ENCODE data around the gene RNH1.
A peak's percentile ranks its signal among the peaks of the same experiment; 100 is the strongest.

The RNH1 gene

DNA sequence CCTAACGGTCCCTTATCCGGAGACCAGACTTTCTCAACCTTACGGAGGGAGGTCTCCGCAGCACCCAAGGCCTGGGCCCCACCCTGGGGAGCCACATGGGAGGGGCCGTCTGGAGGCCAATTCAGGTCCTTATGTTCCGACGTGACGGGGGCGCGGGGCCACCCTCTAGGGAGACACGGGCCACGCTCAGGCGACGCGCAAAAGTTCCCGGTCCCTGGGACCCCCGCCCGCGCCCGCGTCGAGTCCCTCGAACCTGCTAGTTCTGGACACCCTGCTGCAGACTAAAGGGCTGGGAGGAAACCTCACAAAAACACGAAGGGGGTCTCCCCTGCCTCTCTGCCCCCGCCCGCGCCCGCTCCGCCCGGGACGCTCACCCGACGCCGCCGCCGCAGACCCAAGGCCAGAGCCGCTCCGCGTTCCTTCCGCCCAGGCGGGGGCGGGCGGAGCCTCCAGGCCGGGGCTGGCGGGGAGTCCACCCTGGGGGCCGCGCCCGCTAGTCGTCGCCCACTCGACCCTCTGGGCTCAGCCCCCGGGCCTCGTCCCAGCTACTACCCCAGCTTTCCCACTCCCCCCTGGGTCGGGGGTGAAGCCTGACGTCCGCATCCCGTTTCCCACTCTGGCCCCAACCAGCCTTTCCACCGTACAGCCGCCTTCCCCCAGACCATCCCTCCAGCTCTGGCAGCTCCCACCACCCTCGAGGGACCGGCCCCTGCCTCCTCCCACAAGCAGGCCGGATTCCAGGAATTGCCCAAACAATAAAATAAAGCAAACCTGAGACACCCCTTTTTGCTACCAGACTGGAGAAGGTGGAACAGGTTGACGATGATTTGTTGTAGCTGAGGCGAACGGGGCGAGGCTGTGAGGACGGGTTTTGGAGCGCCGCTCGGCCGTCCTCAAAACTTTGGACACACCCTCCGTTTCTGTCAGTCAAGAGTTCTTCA is 2.7 kb downstream of the RNH1 start:
- Histone ChIP-seq H3K4me1 (ENCODE audit: insufficient read depth, low read length, poor library complexity, severe bottlenecking) (peaks cover 9% of the 10 kb centered on the region), H3K79me2 (ENCODE audit: insufficient read depth, low read length) (peaks cover 40% of the 10 kb centered on the region), H3K9me3 (ENCODE audit: insufficient read depth, low read depth, low read length) (no peaks in the 10 kb centered on the region), H3K36me3 (ENCODE audit: insufficient read depth, low read length) (peaks cover 14% of the 10 kb centered on the region; the same call in 1 of the 2 replicates), H3K9ac (ENCODE audit: low read depth, low read length, poor library complexity, severe bottlenecking) (peak overlapping the region; percentile 97), H3K4me2 (ENCODE audit: low read depth, low read length, poor library complexity, severe bottlenecking) (peak overlapping the region; percentile 95), H2AFZ (ENCODE audit: low read length) (no peak overlapping the region), H4K20me1 (ENCODE audit: insufficient read depth, low read length, poor library complexity, severe bottlenecking) (peaks cover 13% of the 10 kb centered on the region), H3F3A (ENCODE audit: low read depth) (peaks cover 5% of the 10 kb centered on the region; the same call in 1 of the 2 replicates), H3K27me3 (ENCODE audit: insufficient read depth, low read length, poor library complexity, severe bottlenecking) (no peaks in the 10 kb centered on the region), H3K4me3 (ENCODE audit: low read length, poor library complexity, severe bottlenecking) (peak overlapping the region; percentile 100), H3K9me2 (replicated peaks; ENCODE audit: low read depth, low read length) (no peaks in the 10 kb centered on the region)
- no peak for TF ChIP-seq EZH2phosphoT487 (IDR thresholded peaks at IDR 0.05; ENCODE audit: borderline replicate concordance)

DNA sequence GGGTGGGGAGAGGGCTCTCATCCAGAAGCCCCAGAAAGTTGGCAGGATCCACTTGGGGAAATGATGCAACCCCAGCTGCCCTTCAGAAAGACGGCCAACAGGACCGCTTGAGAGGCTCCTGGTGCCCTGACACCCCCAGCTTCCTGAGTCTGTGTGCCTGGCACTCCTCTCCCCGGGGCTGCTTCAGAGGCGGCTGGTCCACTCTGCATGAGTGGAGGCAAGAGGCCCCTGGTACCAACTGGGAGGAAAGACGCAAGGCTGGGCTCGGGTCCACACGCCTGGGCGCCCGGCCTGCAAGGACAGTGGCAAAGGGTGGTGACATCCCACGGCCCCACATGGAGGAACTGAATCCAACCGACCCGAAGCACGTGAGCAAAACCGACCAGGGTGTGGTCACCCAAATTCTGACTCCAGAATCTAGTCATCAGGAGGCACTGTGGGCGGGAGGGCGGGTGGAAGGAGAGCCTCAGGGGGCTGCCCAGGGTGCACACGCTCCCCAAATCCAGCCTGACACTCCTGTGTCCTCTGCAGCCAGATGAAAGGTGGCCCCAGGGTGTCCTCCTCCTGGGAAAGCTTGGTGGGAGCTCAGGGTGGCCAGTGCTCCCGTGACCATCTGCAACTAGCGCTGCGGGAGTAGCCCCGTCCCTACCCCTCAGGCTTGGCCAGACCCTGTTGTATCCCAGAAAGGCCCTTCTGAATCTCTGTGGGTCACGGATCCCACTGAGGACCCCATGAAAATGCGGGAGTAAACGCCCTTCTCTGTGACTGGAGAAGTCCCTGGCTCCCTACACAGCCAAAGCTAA is 3.7 kb downstream of the RNH1 start:
- H3K9me3 ChIP-seq (ENCODE audit: insufficient read depth, low read depth, low read length) = no peaks in the 10 kb centered on the region
- H3F3A ChIP-seq (ENCODE audit: low read depth) = peaks cover 5% of the 10 kb centered on the region; the same call in 1 of the 2 replicates
- no peak overlapping the region for H3K9ac ChIP-seq (ENCODE audit: low read depth, low read length, poor library complexity, severe bottlenecking)
- no peak overlapping the region for H2AFZ ChIP-seq (ENCODE audit: low read length)
- H3K36me3 ChIP-seq (ENCODE audit: insufficient read depth, low read length) = peaks cover 24% of the 10 kb centered on the region; the same call in 1 of the 2 replicates
- peaks cover 13% of the 10 kb centered on the region for H4K20me1 ChIP-seq (ENCODE audit: insufficient read depth, low read length, poor library complexity, severe bottlenecking)
- H3K4me1 ChIP-seq (ENCODE audit: insufficient read depth, low read length, poor library complexity, severe bottlenecking) = peaks cover 9% of the 10 kb centered on the region
- no peak overlapping the region for H3K4me2 ChIP-seq (ENCODE audit: low read depth, low read length, poor library complexity, severe bottlenecking)
- no peaks in the 10 kb centered on the region for H3K27me3 ChIP-seq (ENCODE audit: insufficient read depth, low read length, poor library complexity, severe bottlenecking)
- H3K79me2 ChIP-seq (ENCODE audit: insufficient read depth, low read length) = peaks cover 40% of the 10 kb centered on the region
- no peak overlapping the region for H3K4me3 ChIP-seq (ENCODE audit: low read length, poor library complexity, severe bottlenecking)
- TF ChIP-seq, protein P1, sequence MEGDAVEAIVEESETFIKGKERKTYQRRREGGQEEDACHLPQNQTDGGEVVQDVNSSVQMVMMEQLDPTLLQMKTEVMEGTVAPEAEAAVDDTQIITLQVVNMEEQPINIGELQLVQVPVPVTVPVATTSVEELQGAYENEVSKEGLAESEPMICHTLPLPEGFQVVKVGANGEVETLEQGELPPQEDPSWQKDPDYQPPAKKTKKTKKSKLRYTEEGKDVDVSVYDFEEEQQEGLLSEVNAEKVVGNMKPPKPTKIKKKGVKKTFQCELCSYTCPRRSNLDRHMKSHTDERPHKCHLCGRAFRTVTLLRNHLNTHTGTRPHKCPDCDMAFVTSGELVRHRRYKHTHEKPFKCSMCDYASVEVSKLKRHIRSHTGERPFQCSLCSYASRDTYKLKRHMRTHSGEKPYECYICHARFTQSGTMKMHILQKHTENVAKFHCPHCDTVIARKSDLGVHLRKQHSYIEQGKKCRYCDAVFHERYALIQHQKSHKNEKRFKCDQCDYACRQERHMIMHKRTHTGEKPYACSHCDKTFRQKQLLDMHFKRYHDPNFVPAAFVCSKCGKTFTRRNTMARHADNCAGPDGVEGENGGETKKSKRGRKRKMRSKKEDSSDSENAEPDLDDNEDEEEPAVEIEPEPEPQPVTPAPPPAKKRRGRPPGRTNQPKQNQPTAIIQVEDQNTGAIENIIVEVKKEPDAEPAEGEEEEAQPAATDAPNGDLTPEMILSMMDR (conservative IDR thresholded peaks at IDR 0.05; ENCODE audit: low read length) = no peak
- TF ChIP-seq EZH2phosphoT487 (IDR thresholded peaks at IDR 0.05; ENCODE audit: borderline replicate concordance) = no peak
- no peaks in the 10 kb centered on the region for H3K9me2 ChIP-seq (replicated peaks; ENCODE audit: low read depth, low read length)

DNA sequence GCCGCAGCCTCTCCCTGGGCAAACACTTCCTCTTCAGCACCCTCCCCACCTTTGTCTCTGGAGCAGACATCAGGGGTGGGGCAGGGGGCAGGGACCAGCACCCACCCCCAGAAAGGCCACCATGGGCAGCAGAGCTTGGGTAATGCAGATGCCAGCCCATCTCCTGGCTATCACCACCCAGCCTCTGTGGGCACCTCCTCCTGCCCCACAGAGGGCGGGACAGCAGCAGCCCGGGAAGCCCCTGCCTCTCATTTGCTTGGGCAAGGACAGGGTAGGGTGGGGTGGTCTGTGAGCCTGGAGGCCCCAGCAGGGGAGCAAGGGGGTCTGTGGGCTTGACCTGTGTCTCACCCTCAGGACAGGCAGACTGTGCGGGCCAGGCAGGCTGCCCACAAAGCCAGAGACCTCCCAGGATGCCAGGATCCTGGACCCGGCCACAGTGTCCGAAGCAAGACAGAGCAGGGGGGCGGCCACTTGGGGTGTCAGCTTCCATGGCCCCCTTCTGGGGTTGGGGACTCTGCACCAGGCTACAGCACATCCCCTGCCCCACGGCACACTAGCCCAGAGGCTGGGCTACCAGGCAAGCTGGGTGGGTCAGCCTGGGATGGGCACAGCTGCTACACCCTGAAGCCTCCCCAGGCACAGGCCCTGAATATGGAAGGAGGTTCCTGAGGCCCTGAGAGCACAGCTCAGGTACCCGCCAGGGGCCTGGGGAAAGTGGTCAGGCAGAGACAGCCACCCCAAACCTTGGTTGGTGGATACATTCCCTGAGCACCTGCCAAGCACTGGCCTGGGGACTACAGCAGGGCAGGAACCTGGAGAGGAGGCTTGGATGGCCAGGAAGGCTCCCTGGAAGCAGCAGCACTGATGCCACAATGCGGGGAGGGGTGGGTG is 4.5 kb downstream of the RNH1 start:
- TF ChIP-seq, protein P1 (conservative IDR thresholded peaks at IDR 0.05; ENCODE audit: low read length) = no peak
- TF ChIP-seq EZH2phosphoT487 (IDR thresholded peaks at IDR 0.05; ENCODE audit: borderline replicate concordance) = no peak
- Histone ChIP-seq H2AFZ (ENCODE audit: low read length) (no peak overlapping the region), H3F3A (ENCODE audit: low read depth) (peaks cover 2% of the 10 kb centered on the region; the same call in 1 of the 2 replicates), H3K36me3 (ENCODE audit: insufficient read depth, low read length) (peaks cover 32% of the 10 kb centered on the region; the same call in 1 of the 2 replicates), H3K4me3 (ENCODE audit: low read length, poor library complexity, severe bottlenecking) (no peak overlapping the region), H3K9me3 (ENCODE audit: insufficient read depth, low read depth, low read length) (no peaks in the 10 kb centered on the region), H3K9me2 (replicated peaks; ENCODE audit: low read depth, low read length) (no peaks in the 10 kb centered on the region), H3K27me3 (ENCODE audit: insufficient read depth, low read length, poor library complexity, severe bottlenecking) (no peaks in the 10 kb centered on the region), H3K4me1 (ENCODE audit: insufficient read depth, low read length, poor library complexity, severe bottlenecking) (peaks cover 9% of the 10 kb centered on the region), H3K4me2 (ENCODE audit: low read depth, low read length, poor library complexity, severe bottlenecking) (no peak overlapping the region), H3K79me2 (ENCODE audit: insufficient read depth, low read length) (peaks cover 35% of the 10 kb centered on the region), H3K9ac (ENCODE audit: low read depth, low read length, poor library complexity, severe bottlenecking) (no peak overlapping the region), H4K20me1 (ENCODE audit: insufficient read depth, low read length, poor library complexity, severe bottlenecking) (peaks cover 10% of the 10 kb centered on the region)
